ENCODE results near the gene TUT4. TPM values are rescaled to one million over a fixed set of nuclear protein-coding genes. Genes with fewer than 3 reads are reported as not detected.
A peak's percentile ranks its signal among the peaks of the same experiment; 100 is the strongest.

TUT4 gene
- total and polyA plus RNA-seq, 2 of the 4 experiments (the other 2 are of a cell fraction), result 10.9 to 40.0 TPM

DNA sequence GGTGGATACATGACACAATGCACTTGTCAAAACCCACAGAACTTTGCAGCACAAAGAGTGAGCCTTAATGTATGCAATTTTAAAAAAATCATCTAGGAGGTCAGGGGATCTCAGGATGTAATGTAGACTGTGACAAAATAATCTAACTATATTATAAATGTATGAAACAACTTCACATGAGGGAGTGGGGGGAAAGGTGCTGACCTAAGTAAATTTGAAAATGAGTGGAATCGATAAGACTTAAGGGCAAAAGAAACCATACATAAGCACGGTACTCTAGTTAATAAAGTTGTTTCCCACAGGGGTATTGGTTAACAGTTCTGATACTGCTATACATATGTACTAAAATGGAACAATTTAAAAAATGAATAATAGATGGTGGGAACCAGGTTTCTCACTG is 83.8 kb downstream of the TUT4 start:
- H3K36me3 ChIP-seq (ENCODE audit: control insufficient read depth, insufficient read depth, low read length), result peaks cover 1% of the 10 kb centered on the region; the same call in 1 of the 2 replicates
- no peak overlapping the region for H3K9ac ChIP-seq (ENCODE audit: low read depth, low read length)
- TF ChIP-seq RCOR1 (IDR thresholded peaks at IDR 0.05; ENCODE audit: insufficient replicate concordance, low read length) (no peak), MAZ (IDR thresholded peaks at IDR 0.05; ENCODE audit: borderline replicate concordance, low read depth, low read length) (no peak), POLR2A (IDR thresholded peaks at IDR 0.05; ENCODE audit: low read depth, low read length) (no peak), MAFK (IDR thresholded peaks at IDR 0.05; ENCODE audit: low read depth, low read length) (peak; percentile 63), SMC3 (IDR thresholded peaks at IDR 0.05; ENCODE audit: low read depth, low read length) (no peak), BHLHE40 (IDR thresholded peaks at IDR 0.05; ENCODE audit: low read depth, low read length) (no peak)
- H4K91ac ChIP-seq (ENCODE audit: insufficient read depth, low read depth, low read length), result no peak overlapping the region
- no peaks in the 10 kb centered on the region for H3K4me1 ChIP-seq (ENCODE audit: control insufficient read depth, insufficient read depth, low read length)
- no TSS peak for BruUV-seq (replicated peaks)
- ChIA-PET POLR2A (ENCODE audit: unreplicated experiment) (no interaction called here), CTCF (interaction anchor here (0.6 kb wide), 1 partner anchor 198 kb away, joined by 4 read pairs; no protein-coding TSS in a partner anchor)
- no peaks in the 10 kb centered on the region for H3K27me3 ChIP-seq (ENCODE audit: control insufficient read depth, insufficient read depth, low read length)
- WGBS, 2 experiments (ENCODE audit: extremely low coverage in 2 of 2, insufficient read length in 1 of 2), result no CpG with 5 or more reads among the region's 2 CpGs
- in situ Hi-C loops (cut with MboI; ENCODE audit: low sequenced_read_pairs) (no loop called here), dilution Hi-C loops (cut with HindIII; ENCODE audit: low sequenced_read_pairs, unreplicated experiment) (no loop called here), intact Hi-C loops (cut with micrococcal nuclease) (no loop called here)
- no peak overlapping the region for H4K8ac ChIP-seq (ENCODE audit: low read depth in 2 of 2, low read length in 2 of 2)
- H2BK20ac ChIP-seq (ENCODE audit: low read depth, low read length), result no peak overlapping the region
- H3K4me3 ChIP-seq (ENCODE audit: insufficient read depth, low read depth, low read length), result no peak overlapping the region
- no peak overlapping the region for H3K23ac ChIP-seq (ENCODE audit: low read depth, low read length)
- H4K5ac ChIP-seq (ENCODE audit: low read depth, low read length), result no peak overlapping the region
- no peak overlapping the region for H3K4ac ChIP-seq (ENCODE audit: low read depth, low read length)
- no peak overlapping the region for H3K14ac ChIP-seq (replicated peaks; ENCODE audit: low read depth, low read length)
- H3K79me1 ChIP-seq (ENCODE audit: low read depth in 1 of 2, low read length in 2 of 2), result no peaks in the 10 kb centered on the region; a peak in 1 of 4 replicates
- no peak for ATAC-seq (ENCODE audit: low read depth)
- H2BK5ac ChIP-seq (ENCODE audit: low read depth, low read length, poor library complexity, severe bottlenecking), result no peak overlapping the region
- H2AFZ ChIP-seq (replicated peaks; ENCODE audit: low read length, poor library complexity), result no peak overlapping the region
- no peaks in the 10 kb centered on the region for H3K9me1 ChIP-seq (ENCODE audit: insufficient read depth, low read length)
- no peak overlapping the region for H2AK9ac ChIP-seq (replicated peaks; ENCODE audit: low read depth, low read length, poor library complexity)
- no peak overlapping the region for H2AK5ac ChIP-seq (ENCODE audit: low read depth, low read length)
- no peaks in the 10 kb centered on the region for H4K20me1 ChIP-seq (ENCODE audit: insufficient read depth, low read length)
- H3K9me3 ChIP-seq (ENCODE audit: control insufficient read depth, insufficient read depth, low read length), result no peaks in the 10 kb centered on the region
- H2BK120ac ChIP-seq (ENCODE audit: low read depth, low read length), result no peak overlapping the region
- no peak overlapping the region for H3K18ac ChIP-seq (ENCODE audit: low read depth, low read length)
- H3K4me2 ChIP-seq (ENCODE audit: low read depth, low read length), result no peak overlapping the region
- no peak overlapping the region for H2BK15ac ChIP-seq (ENCODE audit: low read depth, low read length)
- no peak overlapping the region for H3K27ac ChIP-seq (ENCODE audit: insufficient read depth, low read length)
- no peak for DNase-seq
- H3K56ac ChIP-seq (ENCODE audit: extremely low read depth, insufficient read depth, low read length), result no peak overlapping the region
